Vagina (tissue), 2 donors: ENCODE data around the gene SSX2IP.

ENCODE experiments used
- POLR2A ChIP-seq, 2 donors: fragments of 450-650 bp; IDR thresholded peaks; one replicate each; pipeline ENCODE4 v1.6.1; 2017; ENCODE audit warnings: antibody characterized with exemption in 2 of 2, mild to moderate bottlenecking in 2 of 2, moderate library complexity in 2 of 2
- POLR2AphosphoS5 ChIP-seq, 2 donors: sonication (generic); formaldehyde crosslinking; IDR thresholded peaks; one replicate each; pipeline ENCODE4 v1.9.0; 2017; ENCODE audit warnings: antibody characterized with exemption in 2 of 2, mild to moderate bottlenecking in 2 of 2, low read depth in 1 of 2; ENCODE audit not compliant: insufficient read depth in 1 of 2

DNA sequence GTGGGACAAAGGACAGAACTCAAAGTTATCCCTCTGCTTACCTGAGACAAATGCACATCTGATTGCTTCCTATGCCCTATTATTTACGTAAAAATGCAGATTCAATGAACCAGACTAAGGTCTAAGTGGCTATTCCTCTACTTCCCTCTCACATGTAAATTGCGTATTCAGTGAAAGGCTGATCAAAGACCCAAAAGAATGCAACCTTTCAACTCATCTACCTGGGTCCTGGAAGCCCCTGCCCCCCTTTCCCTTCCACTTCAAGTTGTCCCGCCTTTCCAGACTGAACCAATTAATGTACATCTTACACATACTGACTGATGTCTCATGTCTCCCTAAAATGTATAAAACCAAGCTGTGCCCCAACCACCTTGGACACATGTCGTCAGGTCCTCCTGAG, 14.6 kb downstream of the SSX2IP start:
- no peak for TF ChIP-seq POLR2AphosphoS5 (IDR thresholded peaks at IDR 0.05; ENCODE audit: insufficient read depth in 1 of 2, low read depth in 1 of 2)
- no peak for TF ChIP-seq POLR2A (IDR thresholded peaks at IDR 0.05)
